Neural progenitor cell (in vitro differentiated cells): ENCODE data around the gene ZNF446.

ENCODE experiments used
- CTCF ChIP-seq: fragments of 200-600 bp; sonication (generic); IDR thresholded peaks from 2 replicates; pipeline ENCODE4 v1.5.1; 2017; ENCODE audit warnings: antibody characterized with exemption, mild to moderate bottlenecking
- EZH2 ChIP-seq: fragments of 200-600 bp; sonication (generic); IDR thresholded peaks from 2 replicates; pipeline ENCODE4 v1.6.1; 2017; ENCODE audit warnings: antibody characterized with exemption, mild to moderate bottlenecking, moderate library complexity
- EZH2phosphoT487 ChIP-seq: fragments of 200-600 bp; sonication (generic); IDR thresholded peaks from 2 replicates; pipeline ENCODE4 v1.6.1; 2017; ENCODE audit warnings: antibody characterized with exemption

DNA sequence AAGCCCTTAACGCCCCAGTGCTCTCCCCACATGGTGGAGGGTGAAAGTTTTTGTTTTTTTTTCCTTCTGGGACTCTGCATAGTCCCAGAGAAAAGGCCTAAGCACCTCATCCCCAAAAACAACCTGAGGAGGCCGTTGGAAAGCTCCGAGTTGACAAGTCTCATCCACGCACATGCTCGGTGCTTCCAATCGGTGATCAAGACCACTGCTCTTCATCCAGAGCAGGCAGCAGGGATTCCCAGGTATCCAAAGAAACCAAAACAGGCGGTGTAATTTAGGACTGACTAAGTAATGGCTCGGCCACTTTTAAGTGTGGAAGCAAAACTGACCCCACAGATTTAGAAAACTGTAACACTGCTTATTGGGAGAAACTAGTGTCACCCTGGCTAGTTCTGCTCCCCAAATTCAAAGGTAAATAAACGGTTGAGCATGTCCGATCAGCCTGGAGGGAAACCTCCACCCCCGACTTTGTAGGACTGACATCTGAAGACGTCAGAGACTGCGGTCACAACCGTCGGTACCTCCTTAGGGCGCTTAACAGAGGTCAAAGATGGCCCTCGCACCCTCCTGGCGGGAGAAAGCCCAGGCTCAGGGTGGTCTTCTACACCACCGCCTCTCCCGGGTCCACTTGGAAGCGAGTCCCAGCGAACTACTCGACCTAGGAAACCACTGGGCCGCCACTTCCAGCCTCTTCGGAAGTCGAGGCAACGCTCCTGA, 997 bp upstream of the ZNF446 start:
- no peak for TF ChIP-seq EZH2
- no peak for TF ChIP-seq CTCF
- TF ChIP-seq EZH2phosphoT487, result no peak
